SK-N-SH treated with all-trans-retinoic acid at 6 μM for 48 hours (cell line): Measurements from ENCODE around the gene ADAMTS2.

Source experiments
- ATAC-seq: fragments of 200-7000 bp; cut with Tn5 transposase; 3 replicates; pipeline ENCODE4 v1.9.1; 2020; ENCODE audit warnings: mild to moderate bottlenecking, moderate library complexity
- ARNTL ChIP-seq: fragments of 450-650 bp; formaldehyde crosslinking; IDR thresholded peaks from 2 replicates; pipeline ENCODE4 v1.5.0; 2020; ENCODE audit warnings: low read depth, mild to moderate bottlenecking, moderate library complexity, borderline replicate concordance
- BACH2 ChIP-seq: fragments of 250-450 bp; sonication (Bioruptor Pico); IDR thresholded peaks from 2 replicates; pipeline ENCODE4 v1.9.0; 2021; ENCODE audit warnings: mild to moderate bottlenecking, borderline replicate concordance
- CSDC2 ChIP-seq: fragments of 250-450 bp; sonication (Bioruptor Pico); IDR thresholded peaks from 2 replicates; pipeline ENCODE4 v1.5.0; 2020; ENCODE audit warnings: mild to moderate bottlenecking, moderate library complexity
- ESRRG ChIP-seq: fragments of 250-450 bp; sonication (Bioruptor Pico); IDR thresholded peaks from 2 replicates; pipeline ENCODE4 v1.6.1; 2021; ENCODE audit warnings: mild to moderate bottlenecking
- GLIS3 ChIP-seq: fragments of 250-450 bp; sonication (Bioruptor Pico); IDR thresholded peaks from 2 replicates; pipeline ENCODE4 v1.5.0; 2020; ENCODE audit warnings: mild to moderate bottlenecking, moderate library complexity
- ISL1 ChIP-seq: fragments of 250-450 bp; sonication (Bioruptor Pico); IDR thresholded peaks from 2 replicates; pipeline ENCODE4 v2.1.2; 2022; ENCODE audit warnings: mild to moderate bottlenecking, moderate library complexity
- OSR1 ChIP-seq: fragments of 250-450 bp; sonication (Bioruptor Pico); IDR thresholded peaks from 2 replicates; pipeline ENCODE4 v1.8.0; 2022; ENCODE audit warnings: moderate library complexity, mild to moderate bottlenecking, inconsistent platforms
- PPARA ChIP-seq: fragments of 250-450 bp; sonication (Bioruptor Pico); IDR thresholded peaks from 2 replicates; pipeline ENCODE4 v1.5.0; 2020; ENCODE audit warnings: mild to moderate bottlenecking, borderline replicate concordance
- SNAI2 ChIP-seq: fragments of 250-450 bp; sonication (Bioruptor Pico); IDR thresholded peaks from 2 replicates; pipeline ENCODE4 v1.5.0; 2020; ENCODE audit warnings: mild to moderate bottlenecking, moderate library complexity
- TOX ChIP-seq: fragments of 250-450 bp; sonication (Bioruptor Pico); IDR thresholded peaks from 2 replicates; pipeline ENCODE4 v1.8.0; 2021; ENCODE audit warnings: mild to moderate bottlenecking, moderate library complexity, borderline replicate concordance
- ZC3H10 ChIP-seq: fragments of 250-450 bp; sonication (Bioruptor Pico); IDR thresholded peaks from 2 replicates; pipeline ENCODE4 v1.5.1; 2021; ENCODE audit warnings: mild to moderate bottlenecking, moderate library complexity
- ZFP3 ChIP-seq: fragments of 250-450 bp; sonication (Bioruptor Pico); IDR thresholded peaks from 2 replicates; pipeline ENCODE4 v1.5.0; 2020; ENCODE audit warnings: mild to moderate bottlenecking, moderate library complexity
- ZFP30 ChIP-seq: fragments of 450-650 bp; formaldehyde crosslinking; IDR thresholded peaks from 2 replicates; pipeline ENCODE4 v1.5.0; 2022; ENCODE audit warnings: mild to moderate bottlenecking, moderate library complexity
- ZNF565 ChIP-seq: fragments of 450-650 bp; formaldehyde crosslinking; conservative IDR thresholded peaks from 2 replicates; pipeline ENCODE4 v1.5.0; 2020; ENCODE audit warnings: low read depth, mild to moderate bottlenecking, moderate library complexity
- ZNF70 ChIP-seq: fragments of 450-650 bp; formaldehyde crosslinking; IDR thresholded peaks from 2 replicates; pipeline ENCODE4 v1.5.0; 2020; ENCODE audit warnings: mild to moderate bottlenecking, moderate library complexity
- ZNF8 ChIP-seq: fragments of 450-650 bp; formaldehyde crosslinking; IDR thresholded peaks from 2 replicates; pipeline ENCODE4 v1.5.0; 2020; ENCODE audit warnings: mild to moderate bottlenecking, moderate library complexity
- TF ChIP-seq, protein P1 (sequence below): fragments of 250-450 bp; sonication (Bioruptor Pico); IDR thresholded peaks from 2 replicates; pipeline ENCODE4 v1.8.0; 2020; ENCODE audit warnings: mild to moderate bottlenecking, moderate library complexity, borderline replicate concordance
- TF ChIP-seq, protein P2 (sequence below): fragments of 250-450 bp; sonication (Bioruptor Pico); IDR thresholded peaks from 2 replicates; pipeline ENCODE4 v1.8.0; 2021; ENCODE audit warnings: low read depth, mild to moderate bottlenecking, moderate library complexity, borderline replicate concordance
- TF ChIP-seq, protein P3 (sequence below): fragments of 250-450 bp; sonication (Bioruptor Pico); IDR thresholded peaks from 2 replicates; pipeline ENCODE4 v1.5.0; 2020; ENCODE audit warnings: mild to moderate bottlenecking, moderate library complexity
- TF ChIP-seq, protein P4 (sequence below): fragments of 250-450 bp; sonication (Bioruptor Pico); IDR thresholded peaks from 2 replicates; pipeline ENCODE4 v1.5.1; 2021; ENCODE audit warnings: mild to moderate bottlenecking, moderate library complexity
- TF ChIP-seq, protein P5 (sequence below): fragments of 250-450 bp; sonication (Bioruptor Pico); IDR thresholded peaks from 2 replicates; pipeline ENCODE4 v1.5.1; 2020; ENCODE audit warnings: low read depth, mild to moderate bottlenecking, moderate library complexity

The ADAMTS2 gene

DNA sequence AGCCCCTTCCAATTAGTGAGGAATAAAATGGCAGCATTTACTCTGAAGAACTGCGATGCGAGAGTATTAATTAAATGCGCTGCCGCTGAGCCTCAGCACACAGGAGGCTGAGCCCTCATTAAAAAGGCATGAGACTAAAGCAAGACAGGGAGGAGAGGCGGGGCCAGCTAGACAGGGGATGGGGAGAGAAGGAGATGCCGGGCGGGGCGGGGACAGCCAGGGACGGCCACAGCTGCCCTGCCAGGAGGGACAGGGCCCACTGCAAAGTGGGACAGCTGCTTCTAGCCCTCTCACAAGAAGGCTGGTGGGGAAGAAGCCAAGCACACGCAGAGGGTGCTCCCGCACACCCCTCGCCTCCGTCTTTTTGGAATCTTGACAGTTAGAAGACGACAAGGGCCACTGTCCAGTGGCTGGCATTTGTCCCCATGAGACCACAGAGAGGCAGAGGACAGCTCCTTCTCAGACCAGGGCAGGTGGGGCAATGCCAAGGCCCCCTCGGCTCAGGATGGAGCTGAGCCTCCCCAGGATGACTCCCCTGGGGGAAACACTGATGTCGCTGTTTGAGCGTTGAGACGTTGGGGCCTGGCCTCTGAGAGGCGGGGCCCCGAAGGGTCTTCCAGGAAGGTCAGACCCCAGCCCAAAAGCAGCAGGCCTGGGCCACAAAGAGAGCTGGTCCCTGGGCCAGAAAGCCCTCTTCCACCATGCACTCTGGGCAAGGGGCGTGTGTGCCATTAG lies 26.9 kb downstream of the ADAMTS2 start:
- TF ChIP-seq ZFP30 (CRISPR knock-in tag) = no peak
- no peak for TF ChIP-seq CSDC2 (CRISPR knock-in tag)
- TF ChIP-seq ESRRG = no peak
- no peak for TF ChIP-seq ZFP3 (CRISPR knock-in tag)
- TF ChIP-seq BACH2 (CRISPR knock-in tag) = no peak
- TF ChIP-seq PPARA = no peak
- TF ChIP-seq, protein P1, sequence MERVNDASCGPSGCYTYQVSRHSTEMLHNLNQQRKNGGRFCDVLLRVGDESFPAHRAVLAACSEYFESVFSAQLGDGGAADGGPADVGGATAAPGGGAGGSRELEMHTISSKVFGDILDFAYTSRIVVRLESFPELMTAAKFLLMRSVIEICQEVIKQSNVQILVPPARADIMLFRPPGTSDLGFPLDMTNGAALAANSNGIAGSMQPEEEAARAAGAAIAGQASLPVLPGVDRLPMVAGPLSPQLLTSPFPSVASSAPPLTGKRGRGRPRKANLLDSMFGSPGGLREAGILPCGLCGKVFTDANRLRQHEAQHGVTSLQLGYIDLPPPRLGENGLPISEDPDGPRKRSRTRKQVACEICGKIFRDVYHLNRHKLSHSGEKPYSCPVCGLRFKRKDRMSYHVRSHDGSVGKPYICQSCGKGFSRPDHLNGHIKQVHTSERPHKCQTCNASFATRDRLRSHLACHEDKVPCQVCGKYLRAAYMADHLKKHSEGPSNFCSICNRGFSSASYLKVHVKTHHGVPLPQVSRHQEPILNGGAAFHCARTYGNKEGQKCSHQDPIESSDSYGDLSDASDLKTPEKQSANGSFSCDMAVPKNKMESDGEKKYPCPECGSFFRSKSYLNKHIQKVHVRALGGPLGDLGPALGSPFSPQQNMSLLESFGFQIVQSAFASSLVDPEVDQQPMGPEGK (CRISPR knock-in tag) = no peak
- TF ChIP-seq GLIS3 (CRISPR knock-in tag) = no peak
- TF ChIP-seq SNAI2 (CRISPR knock-in tag) = no peak
- no peak for TF ChIP-seq ZNF565 (CRISPR knock-in tag)
- TF ChIP-seq ARNTL (CRISPR knock-in tag) = no peak
- TF ChIP-seq, all 23 proteins: peak for 0
- no peak for ATAC-seq

DNA sequence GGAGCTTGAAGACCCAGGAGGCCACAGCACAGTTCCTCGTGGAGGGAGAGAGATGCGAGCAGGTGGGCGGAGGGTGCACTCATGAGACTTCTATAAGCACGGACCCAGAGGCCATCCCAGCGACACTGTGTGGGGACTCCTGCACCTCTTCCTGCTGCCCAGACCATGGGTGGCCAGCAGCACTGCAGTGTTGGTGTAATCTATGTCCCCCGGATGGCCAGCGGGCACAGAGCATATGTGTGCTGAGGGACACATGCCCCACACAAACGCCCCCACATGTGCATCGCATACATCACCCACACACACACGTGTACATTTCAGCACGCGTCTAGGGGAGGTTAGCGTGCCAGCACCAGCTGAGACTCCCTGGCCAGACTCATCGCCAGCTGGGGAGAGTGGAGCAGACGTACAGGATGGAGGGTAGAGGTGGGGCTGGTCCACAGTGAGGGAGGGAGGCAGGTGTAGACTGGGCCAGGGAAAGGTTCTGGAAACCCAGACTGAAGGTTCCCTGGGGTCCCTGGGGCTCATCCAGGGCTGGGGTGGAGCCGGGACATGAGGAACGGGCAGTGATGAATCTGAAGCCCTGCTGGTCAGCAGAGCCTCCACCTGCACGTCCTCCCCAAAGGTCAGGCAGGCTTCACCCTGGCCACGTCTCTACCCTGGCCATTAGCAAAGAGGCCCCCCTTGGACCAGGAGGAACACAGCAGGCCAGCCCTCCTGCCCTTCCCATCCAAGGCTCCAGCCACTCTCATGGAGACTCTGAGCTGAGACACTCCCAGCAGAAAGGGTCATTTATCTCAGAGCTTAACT lies 27.6 kb downstream of the ADAMTS2 start:
- no peak for ATAC-seq
- TF ChIP-seq OSR1 (CRISPR knock-in tag) (no peak), PPARA (no peak), ZFP3 (CRISPR knock-in tag) (no peak), SNAI2 (CRISPR knock-in tag) (no peak), ZNF70 (no peak), ZNF8 (CRISPR knock-in tag) (no peak), ISL1 (CRISPR knock-in tag) (no peak), TOX (no peak), ESRRG (no peak), BACH2 (CRISPR knock-in tag) (no peak), ZC3H10 (CRISPR knock-in tag) (no peak), ARNTL (CRISPR knock-in tag) (no peak), CSDC2 (CRISPR knock-in tag) (no peak), ZNF565 (CRISPR knock-in tag) (no peak), GLIS3 (CRISPR knock-in tag) (no peak)
- TF ChIP-seq, protein P2, sequence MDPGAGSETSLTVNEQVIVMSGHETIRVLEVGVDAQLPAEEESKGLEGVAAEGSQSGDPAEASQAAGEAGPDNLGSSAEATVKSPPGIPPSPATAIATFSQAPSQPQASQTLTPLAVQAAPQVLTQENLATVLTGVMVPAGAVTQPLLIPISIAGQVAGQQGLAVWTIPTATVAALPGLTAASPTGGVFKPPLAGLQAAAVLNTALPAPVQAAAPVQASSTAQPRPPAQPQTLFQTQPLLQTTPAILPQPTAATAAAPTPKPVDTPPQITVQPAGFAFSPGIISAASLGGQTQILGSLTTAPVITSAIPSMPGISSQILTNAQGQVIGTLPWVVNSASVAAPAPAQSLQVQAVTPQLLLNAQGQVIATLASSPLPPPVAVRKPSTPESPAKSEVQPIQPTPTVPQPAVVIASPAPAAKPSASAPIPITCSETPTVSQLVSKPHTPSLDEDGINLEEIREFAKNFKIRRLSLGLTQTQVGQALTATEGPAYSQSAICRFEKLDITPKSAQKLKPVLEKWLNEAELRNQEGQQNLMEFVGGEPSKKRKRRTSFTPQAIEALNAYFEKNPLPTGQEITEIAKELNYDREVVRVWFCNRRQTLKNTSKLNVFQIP (CRISPR knock-in tag) = no peak
- TF ChIP-seq, protein P3, sequence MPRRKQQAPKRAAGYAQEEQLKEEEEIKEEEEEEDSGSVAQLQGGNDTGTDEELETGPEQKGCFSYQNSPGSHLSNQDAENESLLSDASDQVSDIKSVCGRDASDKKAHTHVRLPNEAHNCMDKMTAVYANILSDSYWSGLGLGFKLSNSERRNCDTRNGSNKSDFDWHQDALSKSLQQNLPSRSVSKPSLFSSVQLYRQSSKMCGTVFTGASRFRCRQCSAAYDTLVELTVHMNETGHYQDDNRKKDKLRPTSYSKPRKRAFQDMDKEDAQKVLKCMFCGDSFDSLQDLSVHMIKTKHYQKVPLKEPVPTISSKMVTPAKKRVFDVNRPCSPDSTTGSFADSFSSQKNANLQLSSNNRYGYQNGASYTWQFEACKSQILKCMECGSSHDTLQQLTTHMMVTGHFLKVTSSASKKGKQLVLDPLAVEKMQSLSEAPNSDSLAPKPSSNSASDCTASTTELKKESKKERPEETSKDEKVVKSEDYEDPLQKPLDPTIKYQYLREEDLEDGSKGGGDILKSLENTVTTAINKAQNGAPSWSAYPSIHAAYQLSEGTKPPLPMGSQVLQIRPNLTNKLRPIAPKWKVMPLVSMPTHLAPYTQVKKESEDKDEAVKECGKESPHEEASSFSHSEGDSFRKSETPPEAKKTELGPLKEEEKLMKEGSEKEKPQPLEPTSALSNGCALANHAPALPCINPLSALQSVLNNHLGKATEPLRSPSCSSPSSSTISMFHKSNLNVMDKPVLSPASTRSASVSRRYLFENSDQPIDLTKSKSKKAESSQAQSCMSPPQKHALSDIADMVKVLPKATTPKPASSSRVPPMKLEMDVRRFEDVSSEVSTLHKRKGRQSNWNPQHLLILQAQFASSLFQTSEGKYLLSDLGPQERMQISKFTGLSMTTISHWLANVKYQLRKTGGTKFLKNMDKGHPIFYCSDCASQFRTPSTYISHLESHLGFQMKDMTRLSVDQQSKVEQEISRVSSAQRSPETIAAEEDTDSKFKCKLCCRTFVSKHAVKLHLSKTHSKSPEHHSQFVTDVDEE = no peak
- TF ChIP-seq, protein P4, sequence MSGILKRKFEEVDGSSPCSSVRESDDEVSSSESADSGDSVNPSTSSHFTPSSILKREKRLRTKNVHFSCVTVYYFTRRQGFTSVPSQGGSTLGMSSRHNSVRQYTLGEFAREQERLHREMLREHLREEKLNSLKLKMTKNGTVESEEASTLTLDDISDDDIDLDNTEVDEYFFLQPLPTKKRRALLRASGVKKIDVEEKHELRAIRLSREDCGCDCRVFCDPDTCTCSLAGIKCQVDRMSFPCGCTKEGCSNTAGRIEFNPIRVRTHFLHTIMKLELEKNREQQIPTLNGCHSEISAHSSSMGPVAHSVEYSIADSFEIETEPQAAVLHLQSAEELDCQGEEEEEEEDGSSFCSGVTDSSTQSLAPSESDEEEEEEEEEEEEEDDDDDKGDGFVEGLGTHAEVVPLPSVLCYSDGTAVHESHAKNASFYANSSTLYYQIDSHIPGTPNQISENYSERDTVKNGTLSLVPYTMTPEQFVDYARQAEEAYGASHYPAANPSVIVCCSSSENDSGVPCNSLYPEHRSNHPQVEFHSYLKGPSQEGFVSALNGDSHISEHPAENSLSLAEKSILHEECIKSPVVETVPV (CRISPR knock-in tag) = no peak
- TF ChIP-seq, protein P5, sequence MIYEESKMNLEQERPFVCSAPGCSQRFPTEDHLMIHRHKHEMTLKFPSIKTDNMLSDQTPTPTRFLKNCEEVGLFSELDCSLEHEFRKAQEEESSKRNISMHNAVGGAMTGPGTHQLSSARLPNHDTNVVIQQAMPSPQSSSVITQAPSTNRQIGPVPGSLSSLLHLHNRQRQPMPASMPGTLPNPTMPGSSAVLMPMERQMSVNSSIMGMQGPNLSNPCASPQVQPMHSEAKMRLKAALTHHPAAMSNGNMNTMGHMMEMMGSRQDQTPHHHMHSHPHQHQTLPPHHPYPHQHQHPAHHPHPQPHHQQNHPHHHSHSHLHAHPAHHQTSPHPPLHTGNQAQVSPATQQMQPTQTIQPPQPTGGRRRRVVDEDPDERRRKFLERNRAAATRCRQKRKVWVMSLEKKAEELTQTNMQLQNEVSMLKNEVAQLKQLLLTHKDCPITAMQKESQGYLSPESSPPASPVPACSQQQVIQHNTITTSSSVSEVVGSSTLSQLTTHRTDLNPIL (CRISPR knock-in tag) = no peak
- TF ChIP-seq, all 23 proteins: peak for 0
